ENCODE results near the gene HHATL.

DNA sequence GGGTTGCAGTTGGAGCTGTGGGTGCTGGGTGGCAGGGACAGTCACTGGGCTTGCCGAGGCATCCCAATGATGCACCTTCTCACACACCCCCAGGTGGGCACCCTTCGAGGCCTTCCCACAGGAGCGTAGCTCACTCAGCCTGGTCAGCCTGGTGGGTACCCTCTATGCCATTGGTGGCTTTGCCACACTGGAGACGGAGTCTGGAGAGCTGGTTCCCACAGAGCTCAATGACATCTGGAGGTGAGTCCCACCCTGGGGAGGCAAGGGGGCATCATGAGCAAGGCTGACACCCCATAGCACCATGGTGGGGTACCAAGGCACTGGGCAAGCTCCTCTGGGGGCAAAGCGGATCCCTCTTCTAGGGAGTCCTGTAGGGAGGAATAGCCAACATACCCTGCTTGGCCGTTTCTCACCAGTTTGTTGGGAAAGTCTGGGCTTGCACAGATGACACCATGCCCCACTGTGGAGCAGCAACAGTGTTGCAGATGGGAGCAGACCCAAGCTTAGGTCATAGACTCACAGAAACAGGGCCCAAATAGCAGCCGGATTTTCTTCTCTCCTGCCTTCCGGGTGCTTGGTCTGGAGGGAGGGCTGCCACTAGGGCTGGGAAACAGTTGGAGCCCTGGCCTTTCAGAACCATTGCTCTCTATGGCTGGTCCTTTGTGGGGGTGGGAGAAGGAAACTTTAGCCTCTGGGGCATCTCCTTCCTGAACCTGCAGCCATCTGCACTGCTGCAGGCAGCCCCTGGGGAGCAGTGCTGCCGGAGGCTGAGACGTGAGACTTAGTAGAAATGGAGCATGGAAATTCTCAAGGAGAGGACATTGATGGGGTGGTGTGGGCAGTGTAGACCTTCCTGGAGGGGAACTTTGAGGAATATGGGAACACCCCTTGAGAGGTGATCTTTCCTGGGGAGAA, 11.6 kb downstream of the HHATL start:
- TF ChIP-seq, protein P1, sequence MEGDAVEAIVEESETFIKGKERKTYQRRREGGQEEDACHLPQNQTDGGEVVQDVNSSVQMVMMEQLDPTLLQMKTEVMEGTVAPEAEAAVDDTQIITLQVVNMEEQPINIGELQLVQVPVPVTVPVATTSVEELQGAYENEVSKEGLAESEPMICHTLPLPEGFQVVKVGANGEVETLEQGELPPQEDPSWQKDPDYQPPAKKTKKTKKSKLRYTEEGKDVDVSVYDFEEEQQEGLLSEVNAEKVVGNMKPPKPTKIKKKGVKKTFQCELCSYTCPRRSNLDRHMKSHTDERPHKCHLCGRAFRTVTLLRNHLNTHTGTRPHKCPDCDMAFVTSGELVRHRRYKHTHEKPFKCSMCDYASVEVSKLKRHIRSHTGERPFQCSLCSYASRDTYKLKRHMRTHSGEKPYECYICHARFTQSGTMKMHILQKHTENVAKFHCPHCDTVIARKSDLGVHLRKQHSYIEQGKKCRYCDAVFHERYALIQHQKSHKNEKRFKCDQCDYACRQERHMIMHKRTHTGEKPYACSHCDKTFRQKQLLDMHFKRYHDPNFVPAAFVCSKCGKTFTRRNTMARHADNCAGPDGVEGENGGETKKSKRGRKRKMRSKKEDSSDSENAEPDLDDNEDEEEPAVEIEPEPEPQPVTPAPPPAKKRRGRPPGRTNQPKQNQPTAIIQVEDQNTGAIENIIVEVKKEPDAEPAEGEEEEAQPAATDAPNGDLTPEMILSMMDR (IDR thresholded peaks at IDR 0.05), result no peak
- TF ChIP-seq ZFX (IDR thresholded peaks at IDR 0.05; ENCODE audit: borderline replicate concordance), result no peak
